SH-SY5Y (cell line): ENCODE results near the gene RNF6.

Source experiments
- GATA2 ChIP-seq: IDR thresholded peaks from 2 replicates; pipeline ENCODE4 v1.6.1; 2011; ENCODE audit warnings: mild to moderate bottlenecking, low read depth, low read length
- GATA3 ChIP-seq: IDR thresholded peaks from 2 replicates; pipeline ENCODE4 v1.6.1; 2011; ENCODE audit warnings: low read depth, mild to moderate bottlenecking, low read length, moderate library complexity

The RNF6 gene

GRCh38 chr13:26236296-26236695 lies 14.2 kb upstream of the RNF6 start:
- TF ChIP-seq GATA2 (no peak), GATA3 (no peak)

- TF ChIP-seq GATA2 = no peak
- TF ChIP-seq GATA3 = no peak
These were observed 8.6 kb upstream of the RNF6 start for GRCh38 chr13:26230703-26231102.

DNA sequence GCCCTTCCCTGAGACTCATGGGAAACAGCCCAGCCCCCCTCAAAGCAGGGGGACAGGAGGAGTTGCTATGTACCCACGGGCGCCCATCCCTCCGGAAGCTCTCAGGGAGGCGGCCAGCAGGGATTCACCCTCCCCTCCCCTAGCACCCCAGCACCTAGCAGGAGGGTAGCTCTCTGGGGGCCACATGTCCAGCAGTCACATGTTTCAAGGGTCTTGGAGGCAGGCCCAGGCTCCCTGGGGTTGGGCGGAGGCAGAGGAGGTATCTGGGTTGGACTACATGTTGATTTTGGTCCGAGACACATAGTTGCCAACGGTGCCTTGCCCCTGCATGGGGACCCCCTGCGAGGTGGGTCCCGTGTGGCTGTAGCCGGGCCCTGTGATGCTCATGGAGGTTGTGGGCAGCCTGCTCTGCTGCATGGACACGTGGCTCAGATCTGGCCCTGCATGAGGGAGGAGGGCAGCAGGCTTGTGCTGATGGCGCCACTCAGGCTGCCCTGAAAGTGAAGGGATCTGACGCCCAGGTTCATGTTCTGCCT lies 7.0 kb upstream of the RNF6 start:
- TF ChIP-seq GATA2 = no peak
- no peak for TF ChIP-seq GATA3

GRCh38 chr13:26228096-26228495 lies 6.0 kb upstream of the RNF6 start:
- TF ChIP-seq GATA3 (no peak), GATA2 (no peak)

- TF ChIP-seq GATA2 (no peak), GATA3 (no peak)
These were observed 5.3 kb upstream of the RNF6 start for GRCh38 chr13:26227166-26227971.

DNA sequence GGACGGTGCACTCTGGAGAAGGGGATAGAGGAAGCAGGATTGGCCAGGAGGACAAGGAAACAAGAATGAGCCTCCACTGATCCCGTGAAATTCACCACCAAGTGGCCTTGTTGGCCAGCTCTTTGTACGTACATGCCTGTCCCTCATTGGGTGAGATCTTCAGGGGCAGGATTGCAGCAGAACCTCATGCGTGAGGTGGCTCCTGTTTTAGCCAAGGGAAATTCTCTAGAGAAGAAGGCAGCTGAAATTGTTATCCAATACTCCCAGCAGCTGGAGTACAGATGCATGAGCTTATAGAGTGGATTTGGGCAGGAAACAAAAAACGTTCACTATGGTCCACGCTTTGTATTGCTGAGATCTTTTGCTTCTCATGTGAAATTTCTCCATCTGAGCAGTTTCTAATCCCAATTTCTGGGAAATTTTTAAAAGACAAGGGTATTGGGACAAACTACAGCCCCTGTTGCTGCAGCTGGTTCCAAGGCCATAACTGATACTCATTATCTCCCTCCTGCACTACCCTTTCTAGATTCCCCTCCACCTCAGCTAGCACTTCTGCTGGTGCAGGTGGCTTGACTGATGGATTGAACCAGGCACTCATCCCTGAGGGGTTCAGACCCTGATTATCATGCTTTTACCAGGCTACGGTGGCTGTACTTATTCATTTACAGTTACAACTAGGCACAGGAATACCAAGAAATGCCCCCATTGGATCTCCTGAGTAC lies 3.9 kb upstream of the RNF6 start:
- TF ChIP-seq GATA3 (no peak), GATA2 (no peak)

DNA sequence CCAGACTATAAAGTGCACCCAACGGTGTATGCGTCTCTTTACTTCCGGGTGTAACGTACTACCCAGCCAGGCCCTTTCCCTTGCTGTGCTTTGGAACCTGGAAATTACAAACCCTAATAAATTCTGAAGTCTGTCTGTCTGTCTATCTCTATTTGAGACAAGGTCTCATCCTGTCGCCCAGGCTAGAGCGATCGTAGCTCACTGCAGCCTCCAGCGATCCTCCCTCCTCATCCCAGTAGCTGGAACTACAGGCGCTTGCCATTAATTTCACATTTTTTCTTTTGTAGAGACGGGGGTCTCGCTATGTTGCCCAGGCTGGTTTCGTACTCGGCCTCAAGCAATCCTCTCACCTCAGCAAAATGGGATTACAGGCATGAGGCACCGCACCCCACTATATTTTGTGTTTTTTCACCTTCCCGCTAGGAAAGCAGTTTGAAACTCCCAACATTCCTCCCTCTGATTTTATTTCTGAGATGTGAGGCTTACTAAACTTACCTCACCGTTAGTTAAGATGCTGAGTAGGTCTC lies 469 bp upstream of the RNF6 start:
- TF ChIP-seq GATA3 (no peak), GATA2 (no peak)

DNA sequence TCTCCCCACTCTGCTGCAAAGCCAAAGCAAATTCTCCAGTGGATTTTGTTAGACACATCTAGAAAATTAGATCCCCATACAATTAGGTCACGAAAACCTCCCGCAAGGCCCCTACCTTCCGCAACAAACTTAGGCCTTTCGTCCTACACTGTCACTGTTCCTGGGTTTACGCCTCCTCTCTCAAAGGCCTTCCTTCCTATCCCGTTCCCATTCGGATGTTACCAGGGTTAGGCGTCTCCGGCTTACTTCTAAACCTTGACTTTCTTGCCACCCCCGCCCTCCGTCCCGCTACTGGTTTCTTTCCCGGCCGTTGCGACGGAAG lies 754 bp downstream of the RNF6 start:
- TF ChIP-seq GATA2 (no peak), GATA3 (no peak)

DNA sequence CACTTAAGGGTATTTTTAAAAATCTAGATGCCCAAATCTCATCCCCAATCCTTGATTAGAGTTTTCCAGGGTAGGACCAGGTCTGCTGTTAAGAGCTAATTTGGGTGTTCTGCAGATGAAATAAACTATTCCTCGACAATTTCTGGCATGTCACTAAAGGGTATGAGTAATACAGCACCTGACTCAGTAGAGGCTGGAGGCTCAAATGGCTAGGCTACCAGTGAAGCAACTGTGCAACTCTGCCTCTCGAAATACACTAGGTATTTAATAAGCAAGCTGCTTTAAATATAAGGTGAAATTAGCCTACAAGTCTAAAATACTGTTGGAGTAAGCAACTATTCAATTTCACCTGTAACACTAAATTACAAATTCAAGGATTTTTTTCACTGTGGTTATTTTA lies 1.5 kb downstream of the RNF6 start:
- no peak for TF ChIP-seq GATA2
- TF ChIP-seq GATA3 = no peak

DNA sequence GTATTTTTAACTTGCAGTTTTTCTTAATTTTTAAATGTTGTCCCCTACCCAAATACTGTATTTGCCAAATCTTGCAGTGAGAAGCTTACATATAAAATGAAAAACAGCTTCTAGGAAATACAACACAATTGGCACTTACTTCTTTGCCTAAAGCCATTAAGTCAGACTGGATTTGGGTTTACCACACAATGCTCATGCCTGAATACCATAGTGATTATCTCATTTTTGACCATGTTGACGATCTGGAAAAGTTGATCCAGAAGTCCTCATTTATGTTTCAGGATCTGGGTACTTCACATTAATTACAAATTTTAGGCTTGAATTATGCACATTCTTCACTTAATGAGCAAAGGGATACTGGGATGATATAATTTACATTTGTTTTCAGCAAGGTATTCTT lies 2.4 kb downstream of the RNF6 start:
- TF ChIP-seq GATA2 = no peak

DNA sequence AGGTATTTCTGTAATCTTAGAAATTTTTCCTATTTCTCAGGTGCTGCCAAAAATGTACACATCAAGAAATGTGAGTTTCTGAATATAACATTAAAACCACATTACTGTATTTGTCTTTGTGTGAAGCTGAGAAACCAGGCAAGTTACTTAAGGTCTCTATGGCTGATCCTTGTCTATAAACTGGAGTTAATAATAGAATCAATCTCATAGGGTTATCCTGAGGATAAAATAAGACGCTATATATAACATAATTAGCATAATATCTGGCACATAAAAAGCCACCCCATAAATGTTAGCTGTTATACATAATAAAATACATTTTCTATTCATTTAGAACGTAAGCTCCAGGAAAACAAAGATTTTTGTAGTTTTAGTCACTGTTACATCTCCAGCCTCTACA lies 6.1 kb downstream of the RNF6 start:
- TF ChIP-seq GATA3 (no peak), GATA2 (no peak)

DNA sequence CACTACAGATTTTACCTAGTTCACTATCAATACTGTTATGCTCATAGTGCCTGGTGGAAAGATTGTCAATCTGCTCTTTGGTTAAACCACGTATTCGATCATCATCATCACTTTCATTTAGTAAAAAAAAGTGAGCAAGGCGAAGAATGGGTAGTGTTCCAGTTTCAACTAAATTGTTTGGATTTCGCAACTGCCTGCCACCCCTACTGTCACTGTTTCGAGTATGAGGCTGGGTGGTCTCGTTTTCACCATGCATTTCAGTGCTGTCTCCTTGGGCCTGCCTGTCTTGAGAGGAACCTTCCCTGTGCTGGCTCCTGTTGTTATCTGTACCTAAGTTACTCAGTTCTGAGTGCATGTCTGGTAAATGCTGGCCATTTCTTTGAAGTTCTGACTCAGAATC lies 8.1 kb downstream of the RNF6 start:
- TF ChIP-seq GATA3 (no peak), GATA2 (no peak)

- TF ChIP-seq GATA3 = no peak
- no peak for TF ChIP-seq GATA2
These were observed 8.8 kb downstream of the RNF6 start for GRCh38 chr13:26213345-26213744.

- no peak for TF ChIP-seq GATA2
- TF ChIP-seq GATA3 = no peak
These were observed 13.8 kb downstream of the RNF6 start for GRCh38 chr13:26208287-26208686.
